ENCODE measurements around the gene FCN2. TPM values are rescaled to one million over a fixed set of nuclear protein-coding genes. Genes with fewer than 3 reads are reported as not detected.
"Not testable (repeated sequence)": the region's sequence is repeated elsewhere in the genome, so short reads cannot be mapped to it uniquely, and the experiment has no call there.

Gene FCN2
- polyA plus RNA-seq, 3 donors, result 0.50 to 0.77 (median 0.68) TPM

DNA sequence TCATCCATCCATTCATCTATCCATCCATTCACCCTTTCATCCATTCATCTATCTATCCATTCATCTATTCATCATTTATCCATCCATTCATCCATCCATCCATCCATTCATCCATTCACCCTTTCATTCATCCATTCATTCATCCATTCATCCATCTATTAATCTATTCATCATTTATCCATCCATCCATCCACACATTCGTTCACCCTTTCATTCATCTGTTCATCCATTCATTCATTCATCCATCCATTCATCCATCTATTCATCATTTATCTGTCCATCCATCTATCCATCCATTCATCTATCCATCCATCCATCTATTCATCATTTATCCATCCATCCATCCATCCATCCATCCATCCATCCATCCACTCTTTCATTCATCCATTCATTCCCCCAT lies 33.9 kb upstream of the FCN2 start:
- no peak for DNase-seq

DNA sequence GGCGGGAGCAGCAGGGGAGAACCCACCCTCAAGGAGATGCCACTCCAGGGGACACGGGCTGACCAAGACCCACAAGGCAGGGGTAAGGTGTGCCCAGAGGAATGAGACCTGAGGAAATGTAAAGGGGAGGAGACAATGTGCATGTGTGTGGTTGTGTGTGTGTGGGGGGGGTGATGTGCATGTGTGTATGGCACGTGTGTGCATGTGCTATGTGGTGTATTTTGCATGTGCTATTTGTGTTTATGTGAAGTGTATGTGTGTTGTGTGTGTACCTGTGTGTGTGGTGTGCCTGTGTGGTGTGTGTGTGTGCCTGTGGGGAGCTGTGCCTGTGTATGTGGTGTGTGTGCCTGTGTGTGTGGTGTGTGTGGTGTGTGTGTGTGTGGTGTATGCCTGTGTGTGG lies 33.5 kb upstream of the FCN2 start:
- no peak for DNase-seq

DNA sequence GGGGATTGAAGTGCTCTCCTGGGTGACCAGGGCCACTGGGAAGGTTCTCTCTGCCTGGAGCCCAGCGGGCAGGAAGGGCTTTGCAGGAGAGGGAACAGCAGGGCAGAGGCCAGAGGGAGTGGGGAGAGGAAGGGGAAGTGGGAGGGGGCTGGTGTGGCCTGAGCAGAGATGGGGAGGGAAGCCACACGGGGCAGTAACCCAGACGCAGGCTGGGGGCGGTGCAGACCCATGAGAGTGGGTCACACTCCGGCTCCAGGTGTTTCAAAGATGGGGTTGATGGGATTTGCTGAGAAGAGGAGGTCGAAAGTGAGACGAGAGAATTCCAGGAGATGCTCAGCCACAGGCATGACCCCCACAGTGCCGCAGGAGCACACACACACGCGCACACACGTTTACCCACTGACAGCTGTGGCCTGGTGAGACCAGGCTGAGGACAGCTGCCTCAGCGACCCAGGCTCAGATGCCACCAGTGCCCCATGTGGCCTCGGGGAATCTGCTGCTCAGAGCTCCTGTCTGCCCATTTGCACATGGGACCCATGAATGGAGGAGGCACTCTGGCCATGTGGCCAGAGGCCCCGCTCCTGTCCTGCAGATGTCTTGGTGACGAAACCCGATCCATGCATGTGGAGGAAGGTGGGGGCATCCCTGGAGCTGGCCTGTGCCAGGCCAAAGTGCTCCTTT lies 32.7 kb upstream of the FCN2 start:
- DNase-seq, result no peak

DNA sequence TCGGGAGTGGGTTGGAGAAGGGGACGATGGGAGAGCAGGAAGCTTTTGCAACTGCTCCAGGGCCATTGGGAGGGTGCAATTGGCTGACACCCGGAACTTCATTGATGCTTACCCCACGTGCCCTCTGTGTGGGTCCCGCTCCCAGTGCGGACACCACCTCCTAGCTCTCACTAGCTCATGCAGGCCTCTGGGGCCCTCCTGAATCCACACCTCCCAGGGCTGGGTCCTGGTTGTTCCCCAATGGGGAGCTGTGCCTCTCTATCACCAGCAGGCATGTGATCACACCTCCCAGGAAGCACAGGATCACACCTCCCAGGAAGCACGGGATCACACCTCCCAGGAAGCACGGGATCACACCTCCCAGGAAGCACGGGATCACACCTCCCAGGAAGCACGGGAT lies 32.1 kb upstream of the FCN2 start:
- DNase-seq, result no peak

DNA sequence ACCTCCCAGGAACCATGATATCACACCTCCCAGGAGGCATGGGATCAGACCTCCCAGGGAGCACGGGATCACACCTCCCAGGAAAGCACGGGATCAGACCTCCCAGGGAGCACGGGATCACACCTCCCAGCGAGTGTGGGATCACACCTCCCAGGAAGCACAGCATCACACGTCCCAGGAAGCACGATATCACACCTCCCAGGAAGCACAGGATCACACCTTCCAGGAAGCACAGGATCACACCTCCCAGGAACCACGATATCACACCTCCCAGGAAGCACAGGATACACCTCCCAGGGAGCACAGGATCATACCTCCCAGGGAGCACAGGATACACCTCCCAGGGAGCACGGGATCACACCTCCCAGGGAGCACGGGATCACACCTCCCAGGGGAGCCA lies 30.0 kb upstream of the FCN2 start:
- no peak for DNase-seq

DNA sequence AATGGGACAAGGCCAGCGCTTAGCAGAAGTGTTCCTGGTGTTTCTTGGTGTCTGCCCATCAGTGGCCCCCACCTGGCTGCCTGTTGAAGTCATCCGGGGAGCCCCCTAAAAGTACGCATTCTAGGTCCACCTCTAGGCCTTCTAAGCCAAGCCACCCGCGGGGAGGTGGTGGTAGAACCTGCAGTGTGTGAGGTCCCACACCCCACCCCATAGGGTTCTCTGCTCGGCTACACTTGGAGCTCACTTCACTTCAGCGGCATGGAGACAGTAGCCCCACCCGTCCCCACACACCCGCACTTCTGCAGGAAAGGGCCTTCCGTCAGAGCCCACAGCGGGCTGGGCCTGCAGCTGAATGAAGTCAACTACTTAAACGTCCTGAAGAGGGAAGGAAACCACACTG lies 29.6 kb upstream of the FCN2 start:
- no peak for DNase-seq

DNA sequence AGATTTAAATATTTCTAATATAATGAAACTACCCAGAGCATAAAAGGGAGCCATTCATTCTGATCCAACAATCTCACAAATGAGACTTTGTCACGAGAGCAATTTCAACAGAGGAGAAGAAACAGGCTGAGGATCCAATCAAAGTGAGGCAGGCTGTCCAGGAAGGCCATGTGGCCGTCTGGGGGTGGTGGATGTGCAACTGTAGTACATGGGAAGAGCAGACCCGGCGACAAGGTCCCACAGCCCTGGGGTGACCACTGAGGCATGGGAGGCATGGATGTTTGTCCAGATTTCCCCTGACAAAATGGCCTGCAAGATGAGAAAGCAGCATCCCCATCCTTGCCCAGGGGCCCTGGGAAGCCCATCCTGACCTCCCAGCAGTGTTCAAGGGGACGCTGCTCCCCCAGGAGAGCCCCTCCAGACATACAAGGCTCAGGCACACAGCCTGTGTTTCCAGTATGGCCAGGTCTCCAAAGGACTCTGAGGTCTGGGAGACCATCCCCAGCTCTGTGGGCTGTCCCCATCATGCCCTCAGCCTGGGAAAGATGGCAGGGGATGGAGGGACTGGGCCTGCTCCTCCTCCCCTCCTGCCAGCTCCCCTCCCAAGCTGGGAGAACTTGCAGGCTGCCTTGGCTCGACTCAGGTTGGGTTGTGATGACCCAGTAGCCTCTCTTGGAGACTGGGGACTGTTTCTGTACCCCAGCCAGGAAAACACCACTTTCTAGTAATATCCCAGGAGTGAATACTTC lies 27.5 kb upstream of the FCN2 start:
- no peak for DNase-seq

DNA sequence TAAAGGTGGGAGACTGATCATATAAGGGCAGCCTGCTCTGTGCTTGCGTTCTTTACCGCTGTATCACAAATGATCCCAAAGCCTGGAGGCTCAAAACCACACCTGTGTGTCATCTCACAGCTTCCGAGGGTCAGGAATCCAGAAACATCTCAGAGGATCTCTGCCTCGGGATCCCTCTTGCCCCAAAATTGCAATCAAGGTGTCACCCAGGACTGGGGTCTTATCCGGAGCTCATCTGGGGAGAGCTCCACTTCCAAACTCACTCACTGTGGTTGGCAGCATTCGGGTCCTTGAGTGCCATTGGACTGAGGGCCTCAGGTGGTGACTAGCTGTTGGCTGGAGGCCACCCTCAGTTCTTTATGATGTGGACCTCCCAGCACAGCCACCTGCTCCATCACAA lies 26.7 kb upstream of the FCN2 start:
- no peak for DNase-seq

DNA sequence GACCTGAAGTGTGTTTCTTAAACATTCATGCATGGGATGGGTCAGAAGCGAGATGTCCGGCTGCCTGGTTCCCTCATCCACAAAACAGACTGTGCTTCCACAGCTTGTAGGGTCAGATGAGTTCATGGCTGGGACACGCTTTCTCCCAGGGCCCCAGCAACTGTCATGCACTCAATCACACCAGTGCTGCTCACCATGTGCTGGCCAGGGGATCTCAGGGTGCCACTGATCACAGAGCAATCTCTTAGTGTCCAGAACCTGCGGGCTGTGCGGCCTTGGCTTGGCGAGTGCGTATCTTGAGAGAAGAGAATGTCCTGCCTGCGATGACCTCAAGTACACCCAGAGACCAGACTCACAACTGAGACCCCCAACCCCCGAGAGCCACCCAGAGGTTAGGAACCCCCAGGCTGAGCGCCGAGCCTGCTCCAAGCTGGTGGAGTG lies 26.0 kb upstream of the FCN2 start:
- DNase-seq, result no peak

DNA sequence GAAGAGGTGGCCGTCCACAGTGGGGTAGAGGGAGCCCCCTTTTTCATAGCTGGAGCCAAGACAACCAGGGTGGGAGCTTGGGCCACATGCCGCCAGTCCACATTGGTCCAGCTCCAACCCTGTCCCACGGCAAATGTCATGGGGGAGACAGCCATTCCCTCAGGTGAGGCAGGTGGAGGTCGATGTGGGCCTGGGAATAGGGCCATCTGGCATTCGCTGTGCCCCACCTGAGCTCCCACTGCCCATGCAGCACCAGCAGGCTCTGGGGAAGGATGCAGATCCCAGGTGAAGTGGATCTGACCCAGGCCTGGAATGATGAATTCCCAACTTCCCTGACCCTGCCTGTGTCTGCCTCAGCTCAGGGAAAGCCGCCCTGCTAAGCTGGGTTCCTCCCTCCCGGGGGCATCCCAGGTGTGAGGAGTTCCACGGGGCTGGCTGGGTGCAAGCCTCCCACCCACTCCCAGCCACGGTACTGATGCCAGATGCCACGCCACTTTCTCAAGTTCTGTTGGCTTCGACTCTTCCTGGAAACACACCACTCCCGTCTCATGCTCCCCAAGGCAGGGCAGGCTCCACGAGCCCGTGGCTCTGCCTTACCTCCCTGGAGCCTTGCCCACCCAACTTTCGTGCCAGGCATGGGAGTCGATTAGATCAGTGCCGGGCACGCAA lies 25.2 kb upstream of the FCN2 start:
- no peak for DNase-seq

DNA sequence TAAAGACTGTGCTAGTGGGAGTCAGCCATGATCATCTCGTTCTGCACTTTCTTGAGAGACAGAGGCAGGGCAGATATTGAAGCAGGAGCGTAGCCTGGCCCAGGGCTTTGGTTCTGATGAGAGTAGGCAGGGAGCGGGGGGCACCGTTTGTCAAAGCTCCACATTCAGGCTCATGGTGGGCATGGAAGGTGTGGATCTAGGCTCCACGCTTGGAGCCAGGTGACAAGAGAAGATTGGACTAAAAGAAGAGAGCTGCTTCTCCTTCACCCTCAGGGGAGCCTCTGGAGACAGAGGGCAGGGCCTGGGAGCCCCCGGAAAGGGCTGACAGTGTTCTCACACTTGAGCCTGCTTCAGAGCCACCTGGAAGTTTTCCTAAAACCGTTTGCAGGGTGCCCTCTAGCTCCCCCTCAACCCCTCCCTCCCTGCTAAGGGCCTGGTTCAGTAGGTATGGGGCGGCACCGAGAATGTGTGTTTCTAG lies 24.7 kb upstream of the FCN2 start:
- DNase-seq, result no peak

DNA sequence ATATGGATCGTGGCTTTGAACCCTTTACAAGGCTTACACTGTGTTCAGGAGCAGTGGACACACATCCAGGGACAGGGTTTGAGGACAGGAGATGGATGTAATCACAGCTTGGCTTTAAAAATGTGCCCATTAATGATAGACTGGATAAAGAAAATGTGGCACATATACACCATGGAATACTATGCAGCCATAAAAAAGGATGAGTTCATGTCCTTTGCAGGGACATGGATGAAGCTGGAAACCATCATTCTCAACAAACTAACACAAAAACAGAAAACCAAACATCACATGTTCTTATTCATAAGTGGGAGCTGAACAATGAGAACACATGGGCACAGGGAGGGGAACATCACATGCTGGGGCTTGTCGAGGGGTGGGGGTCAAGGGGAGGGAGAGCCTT lies 23.2 kb upstream of the FCN2 start:
- DNase-seq, result not testable (repeated sequence)

DNA sequence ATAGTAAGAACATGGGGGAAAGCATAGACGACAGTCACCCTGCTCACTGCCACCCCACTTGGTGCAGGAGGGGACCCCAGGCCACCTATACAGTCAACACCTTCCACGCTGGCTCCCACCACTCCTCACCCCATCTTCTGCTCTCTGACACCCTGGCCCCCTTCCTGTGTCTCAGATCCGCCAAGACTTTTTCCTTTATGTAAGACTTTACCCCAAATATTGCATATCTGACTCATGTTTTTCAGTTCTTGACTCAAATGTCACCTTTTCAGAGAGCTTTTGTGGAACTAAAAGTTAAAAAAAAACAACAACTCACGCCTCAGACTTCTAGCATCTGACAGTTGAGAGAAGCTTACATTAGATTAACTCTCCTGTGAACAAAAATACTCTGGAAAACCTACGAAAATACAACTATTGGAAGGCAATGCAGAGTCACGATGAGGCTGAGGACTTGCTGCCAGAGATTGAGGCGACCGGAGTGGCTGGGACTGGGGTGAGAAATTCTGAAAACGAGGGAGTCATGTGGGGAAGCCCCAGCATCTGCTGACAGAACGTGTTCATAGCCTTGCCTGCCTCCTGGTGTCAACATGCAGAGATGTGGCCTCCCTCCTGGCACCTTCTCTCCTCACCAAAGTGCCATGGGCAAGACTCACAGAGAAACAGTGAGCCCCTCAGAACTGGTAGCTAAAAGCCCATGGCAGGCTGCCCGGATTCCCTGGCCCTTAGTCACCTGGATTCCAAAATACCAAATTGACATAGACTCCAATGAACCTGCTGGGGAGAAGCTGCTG lies 22.4 kb upstream of the FCN2 start:
- DNase-seq, result no peak

DNA sequence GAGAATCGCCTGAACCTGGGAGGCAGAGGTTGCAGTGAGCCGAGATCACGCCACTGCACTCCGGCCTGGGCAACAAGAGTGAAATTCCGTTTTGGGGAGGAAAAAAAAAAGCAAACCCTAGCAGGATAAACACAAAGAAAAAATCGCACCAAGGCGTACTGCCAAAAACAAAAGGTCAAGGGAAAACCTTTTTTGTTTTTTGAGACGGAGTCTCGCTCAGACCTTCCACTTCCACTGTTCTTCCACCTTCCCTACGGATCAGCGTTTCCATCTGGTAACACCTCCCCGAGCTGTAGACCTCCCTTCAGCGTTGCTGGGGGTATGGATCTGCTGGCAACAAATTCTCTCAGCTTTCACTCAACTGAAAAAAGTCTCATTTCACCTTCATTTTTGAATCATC lies 20.1 kb upstream of the FCN2 start:
- no peak for DNase-seq

DNA sequence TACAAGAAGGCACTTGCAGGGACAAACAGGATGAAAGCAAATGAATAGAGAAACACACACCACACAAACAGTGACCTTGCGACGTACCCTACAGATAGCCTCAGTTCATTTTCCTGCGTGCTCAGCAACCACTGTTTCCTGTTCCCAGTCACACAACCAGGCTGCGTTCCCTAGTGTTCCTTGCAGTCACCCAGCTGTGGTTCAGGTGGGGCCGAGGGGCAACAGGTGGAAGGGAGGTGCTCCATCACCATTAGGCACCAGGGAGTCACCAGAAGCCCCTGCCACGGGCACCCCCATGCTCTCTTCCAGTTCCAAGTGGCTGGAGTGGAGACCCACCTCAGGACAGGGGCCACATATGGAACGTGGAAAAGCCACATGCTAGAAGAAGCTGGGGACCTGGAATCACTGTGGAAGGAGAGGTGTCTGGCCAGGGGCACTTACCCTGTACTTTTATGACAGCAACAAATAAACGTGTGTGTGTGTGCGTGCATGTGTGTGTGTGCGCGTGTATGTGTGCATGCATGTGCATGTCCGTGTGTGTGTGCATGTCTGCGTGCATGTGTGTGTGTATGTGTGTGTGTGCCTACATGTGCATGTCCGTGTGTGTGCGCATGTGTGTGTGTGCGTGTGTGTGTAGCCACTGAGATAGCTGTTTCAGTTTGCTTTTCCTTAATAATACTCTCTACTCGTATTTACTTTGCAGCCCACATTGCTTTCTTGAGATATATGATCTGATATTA lies 18.8 kb upstream of the FCN2 start:
- no peak for DNase-seq

DNA sequence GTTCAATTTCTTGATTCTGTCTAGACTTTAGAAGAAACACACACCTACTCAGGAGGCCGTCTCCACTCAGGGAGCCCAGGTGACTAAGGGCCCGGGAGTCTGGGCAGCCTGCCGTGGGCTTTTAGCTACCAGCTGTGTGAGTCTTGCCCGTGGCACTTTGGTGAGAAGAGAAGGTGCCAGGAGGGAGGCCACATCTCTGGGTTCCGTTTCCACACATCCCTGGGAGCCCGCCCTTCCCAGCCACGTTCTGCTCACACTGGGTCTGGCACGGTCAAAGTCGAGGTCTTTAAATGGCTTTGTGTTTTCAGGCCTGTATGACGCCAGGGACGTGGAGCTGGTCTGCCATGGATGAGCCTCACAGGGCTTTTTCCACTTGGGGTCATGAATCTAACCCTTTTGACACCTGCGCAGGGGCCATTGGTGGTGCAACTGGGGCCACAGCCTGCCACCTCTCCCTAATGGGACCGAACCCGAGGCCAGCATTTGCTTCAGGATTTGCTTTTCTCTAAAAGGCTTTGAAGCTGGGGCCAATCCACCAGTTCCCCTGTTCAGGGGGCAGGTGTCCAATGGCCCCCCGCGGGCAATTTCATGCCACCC lies 17.2 kb upstream of the FCN2 start:
- no peak for DNase-seq

DNA sequence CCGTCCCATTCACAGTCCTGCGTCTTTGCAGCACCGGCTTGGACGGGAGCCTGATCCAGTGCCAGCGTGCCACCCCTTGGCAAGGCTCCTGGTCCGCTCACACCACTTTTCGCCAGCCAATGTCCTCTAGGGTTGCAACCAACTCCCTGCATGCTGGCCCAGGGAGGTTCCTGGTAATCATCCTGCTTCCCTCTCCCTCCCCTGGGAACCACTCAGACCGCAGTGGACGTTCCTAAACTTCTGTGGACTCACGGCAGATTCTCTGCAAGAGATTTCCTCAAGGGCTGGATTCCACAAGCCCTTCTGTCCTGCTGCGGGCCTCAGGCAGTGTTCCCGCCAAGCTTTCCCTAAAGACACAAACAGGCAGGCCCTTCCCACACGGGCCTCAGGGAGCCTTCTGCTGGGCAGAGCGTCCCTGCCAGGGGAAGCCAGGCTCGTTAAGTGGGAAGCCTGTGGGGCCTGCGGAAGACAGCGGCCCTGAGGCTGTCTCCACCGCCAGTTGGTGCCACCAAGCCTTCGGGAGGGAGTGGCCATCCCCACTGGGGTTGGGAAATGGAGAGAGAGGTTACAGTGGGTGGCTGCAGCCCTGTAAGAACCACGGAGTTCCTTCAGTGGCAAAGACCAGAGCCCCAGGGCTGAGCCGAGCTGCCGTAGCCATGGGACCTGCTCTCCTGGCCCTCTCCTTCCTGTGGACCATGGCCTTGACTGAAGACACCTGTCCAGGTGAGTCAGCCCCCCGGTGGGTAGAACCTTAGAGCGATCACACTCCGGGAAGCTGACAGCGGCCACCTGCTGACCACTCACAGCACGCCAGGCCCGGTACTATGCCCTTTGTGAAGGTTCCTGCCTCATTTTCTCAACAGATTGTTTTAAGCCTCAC lies 16.4 kb upstream of the FCN2 start:
- no peak for DNase-seq

DNA sequence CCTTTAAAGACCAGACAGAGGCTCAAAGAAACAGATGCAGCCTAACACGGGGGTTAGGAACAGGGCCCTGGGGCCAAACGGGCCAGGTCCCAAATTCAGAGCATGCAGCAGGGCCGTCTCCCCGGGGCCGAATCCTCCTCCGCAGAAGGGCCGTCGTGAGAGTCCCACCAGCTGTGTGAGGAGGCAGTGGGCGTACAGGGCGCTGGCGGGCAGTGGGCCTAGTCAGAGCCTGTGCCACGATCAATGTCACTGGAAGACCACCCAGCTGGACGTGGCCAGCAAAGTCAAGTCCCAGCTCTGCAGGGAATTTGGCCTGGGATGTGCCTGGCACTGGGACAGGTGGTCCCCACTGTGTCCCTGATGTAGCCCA lies 15.8 kb upstream of the FCN2 start:
- no peak for DNase-seq

DNA sequence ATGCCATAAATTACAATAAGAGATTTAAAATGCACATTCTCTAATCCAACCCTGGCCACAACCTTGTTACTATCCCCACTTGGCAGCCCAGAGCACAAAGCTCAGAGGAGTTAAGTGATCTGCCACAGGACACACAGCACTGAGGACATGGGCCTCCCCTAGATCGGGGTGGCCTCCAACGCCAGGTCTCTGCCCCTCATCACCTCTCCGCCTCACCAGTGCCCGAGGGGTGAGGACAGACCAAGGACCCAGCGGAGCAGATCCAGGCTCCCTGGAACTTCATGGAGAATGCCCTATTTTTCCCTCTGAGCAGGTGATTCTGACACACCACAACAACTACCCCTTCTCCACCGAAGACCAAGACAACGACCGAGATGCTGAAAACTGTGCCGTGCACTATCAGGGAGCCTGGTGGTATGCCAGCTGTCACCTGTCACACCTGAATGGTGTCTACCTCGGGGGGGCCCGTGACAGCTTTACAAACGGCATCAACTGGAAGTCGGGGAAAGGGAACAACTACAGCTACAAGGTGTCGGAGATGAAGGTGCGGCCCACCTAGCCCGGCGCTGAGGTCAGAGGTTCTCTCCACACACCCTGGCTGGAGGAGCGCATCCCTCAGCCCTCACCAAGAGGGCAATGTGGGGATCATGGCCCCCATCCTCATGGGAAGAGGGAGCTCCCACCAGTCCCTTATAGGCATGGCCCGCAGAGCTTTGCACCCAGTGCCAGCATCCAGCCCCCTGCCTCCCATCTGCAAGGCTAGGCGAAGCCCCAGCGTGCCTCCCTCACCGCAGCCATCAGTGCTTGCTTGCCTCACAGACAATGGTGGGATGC lies 12.5 kb upstream of the FCN2 start:
- no peak for DNase-seq

All from renal pelvis (tissue), 4 donors.